ENCODE results near the gene ADGRD1. TPM values are rescaled to one million over a fixed set of nuclear protein-coding genes. Genes with fewer than 3 reads are reported as not detected.

Gene ADGRD1
- total RNA-seq, 3 donors from 2014 or later = 0.45 TPM; not detected in 2

Other genes with a start within 250 kb of the ADGRD1 start
- gene RIMBP2, start 237.6 kb upstream of the ADGRD1 start, total RNA-seq = not detected
- 10 to 100 TPM; 12.2 to 13.4 (median 12.7) TPM for gene STX2, start 114.7 kb upstream of the ADGRD1 start, total RNA-seq
- gene RAN, start 81.8 kb upstream of the ADGRD1 start, total RNA-seq = 1,000 to 10,000 TPM; 2,485 to 2,586 (median 2,511) TPM

Data from activated T-cell treated with anti-CD3 and anti-CD28 coated beads, Interleukin-2, amount 50 U/mL, for 4 hours (primary cell).